Measurements from ENCODE around the gene CREB1. TPM values are rescaled to one million over a fixed set of nuclear protein-coding genes. Genes with fewer than 3 reads are reported as not detected.

The CREB1 gene
- 10 to 100 TPM; 17.9 to 20.1 TPM for total RNA-seq

DNA sequence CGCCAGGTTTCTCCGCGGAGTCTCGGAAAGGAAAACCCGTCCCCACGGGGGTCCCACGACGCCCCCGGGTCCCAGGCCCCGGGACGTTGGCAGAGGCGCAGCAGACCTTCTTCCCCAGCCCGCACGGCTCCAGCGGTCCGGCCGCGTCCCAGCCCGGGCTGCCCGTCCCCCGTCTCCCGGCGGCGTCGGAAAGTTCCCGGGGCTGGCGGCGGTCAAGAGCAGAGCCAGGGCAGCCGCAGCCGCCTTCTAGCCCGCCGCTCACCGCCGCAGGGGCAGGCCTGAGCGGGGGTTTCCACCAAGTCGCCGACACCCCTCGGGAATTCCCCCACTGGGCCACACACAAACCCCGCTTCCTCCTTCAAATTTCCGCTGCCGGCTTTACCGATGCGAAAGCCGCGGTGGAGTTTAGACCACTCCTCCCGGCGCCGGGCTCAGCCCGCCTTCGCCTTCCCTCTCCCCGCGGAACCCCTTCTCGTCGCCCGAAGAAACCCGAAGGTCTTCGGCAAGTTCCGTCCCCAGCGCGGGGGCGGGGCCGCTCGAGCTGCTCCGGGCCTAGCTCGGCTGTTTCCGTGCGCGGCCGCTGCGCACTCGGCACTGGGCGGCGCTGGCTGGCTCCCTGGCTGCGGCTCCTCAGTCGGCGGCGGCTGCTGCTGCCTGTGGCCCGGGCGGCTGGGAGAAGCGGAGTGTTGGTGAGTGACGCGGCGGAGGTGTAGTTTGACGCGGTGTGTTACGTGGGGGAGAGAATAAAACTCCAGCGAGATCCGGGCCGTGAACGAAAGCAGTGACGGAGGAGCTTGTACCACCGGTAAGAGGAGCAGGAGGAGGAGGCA is at the start of gene CREB1:
CREB1 (plus strand) TSS at position 633 of the 830 bp plus-strand sequence. CDS start 25,674 bp downstream, outside the sequence.
- TF ChIP-seq, protein P1, sequence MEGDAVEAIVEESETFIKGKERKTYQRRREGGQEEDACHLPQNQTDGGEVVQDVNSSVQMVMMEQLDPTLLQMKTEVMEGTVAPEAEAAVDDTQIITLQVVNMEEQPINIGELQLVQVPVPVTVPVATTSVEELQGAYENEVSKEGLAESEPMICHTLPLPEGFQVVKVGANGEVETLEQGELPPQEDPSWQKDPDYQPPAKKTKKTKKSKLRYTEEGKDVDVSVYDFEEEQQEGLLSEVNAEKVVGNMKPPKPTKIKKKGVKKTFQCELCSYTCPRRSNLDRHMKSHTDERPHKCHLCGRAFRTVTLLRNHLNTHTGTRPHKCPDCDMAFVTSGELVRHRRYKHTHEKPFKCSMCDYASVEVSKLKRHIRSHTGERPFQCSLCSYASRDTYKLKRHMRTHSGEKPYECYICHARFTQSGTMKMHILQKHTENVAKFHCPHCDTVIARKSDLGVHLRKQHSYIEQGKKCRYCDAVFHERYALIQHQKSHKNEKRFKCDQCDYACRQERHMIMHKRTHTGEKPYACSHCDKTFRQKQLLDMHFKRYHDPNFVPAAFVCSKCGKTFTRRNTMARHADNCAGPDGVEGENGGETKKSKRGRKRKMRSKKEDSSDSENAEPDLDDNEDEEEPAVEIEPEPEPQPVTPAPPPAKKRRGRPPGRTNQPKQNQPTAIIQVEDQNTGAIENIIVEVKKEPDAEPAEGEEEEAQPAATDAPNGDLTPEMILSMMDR (IDR thresholded peaks at IDR 0.05) = peak in 2 of 7 experiments; percentile 11 to 32
- peak; percentile 95 to 99 (median 99) for TF ChIP-seq POLR2A (IDR thresholded peaks at IDR 0.05)
- Histone ChIP-seq H3K27ac (peak within 1 kb of the TSS; percentile 90 to 99 (median 98)), H3K36me3 (replicated peaks in 1 of 2; ENCODE audit: insufficient read depth in 1 of 2, low read depth in 2 of 2) (no peaks in the 10 kb centered on the region), H3K9me3 (no peaks in the 10 kb centered on the region), H3K27me3 (no peaks in the 10 kb centered on the region), H3K4me3 (peak within 1 kb of the TSS; percentile 55 to 68), H3K4me1 (peaks cover 36% of the 10 kb centered on the region)
- peak; percentile 94 for ATAC-seq
- 0% methylated on average over 81 of the region's 92 CpGs; no CpG with 5 or more reads in 1 of the 2 donors for WGBS, 2 donors
- intact Hi-C loops (cut with DNase I) = no loop called here
- DNase-seq = peak; percentile 97 to 99 (median 98)

GRCh38 chr2:207480521-207481040 is 49.2 kb upstream of the CREB1 start:
- Histone ChIP-seq H3K27ac (no peak overlapping the region), H3K4me1 (peaks cover 5% of the 10 kb centered on the region), H3K9me3 (no peaks in the 10 kb centered on the region), H3K27me3 (no peaks in the 10 kb centered on the region), H3K36me3 (replicated peaks in 1 of 2; ENCODE audit: insufficient read depth in 1 of 2, low read depth in 2 of 2) (no peaks in the 10 kb centered on the region), H3K4me3 (no peak overlapping the region)
- no peak for TF ChIP-seq POLR2A (IDR thresholded peaks at IDR 0.05)
- TF ChIP-seq, protein P1 (IDR thresholded peaks at IDR 0.05) = no peak
- DNase-seq (no peak), ATAC-seq (no peak)
- WGBS, 2 donors = 54 to 56% methylated on average over 4 of the region's 4 CpGs
- intact Hi-C loops (cut with DNase I) = no loop called here

- TF ChIP-seq, protein P1 (IDR thresholded peaks at IDR 0.05) = no peak
- TF ChIP-seq POLR2A (IDR thresholded peaks at IDR 0.05) = no peak
- intact Hi-C loops (cut with DNase I) = no loop called here
- H3K4me3 ChIP-seq = no peak overlapping the region
- WGBS, 2 donors = 36 to 38% methylated on average over 3 of the region's 3 CpGs
- H3K4me1 ChIP-seq = peaks cover 5% of the 10 kb centered on the region
- H3K27ac ChIP-seq = no peak overlapping the region
- H3K36me3 ChIP-seq (replicated peaks in 1 of 2; ENCODE audit: insufficient read depth in 1 of 2, low read depth in 2 of 2) = no peaks in the 10 kb centered on the region
- H3K27me3 ChIP-seq = no peaks in the 10 kb centered on the region
- ATAC-seq = peak; percentile 45
- no peaks in the 10 kb centered on the region for H3K9me3 ChIP-seq
- DNase-seq = peak in 3 of 4 donors; percentile 34 to 48 (median 38)
These were observed 47.8 kb upstream of the CREB1 start for GRCh38 chr2:207481924-207482323.

- DNase-seq = no peak
- WGBS, 2 donors = 64 to 68% methylated on average over 3 of the region's 3 CpGs
- Histone ChIP-seq H3K27me3 (no peaks in the 10 kb centered on the region), H3K4me3 (no peak overlapping the region), H3K4me1 (peaks cover 5% of the 10 kb centered on the region), H3K9me3 (no peaks in the 10 kb centered on the region), H3K27ac (no peak overlapping the region), H3K36me3 (replicated peaks in 1 of 2; ENCODE audit: insufficient read depth in 1 of 2, low read depth in 2 of 2) (no peaks in the 10 kb centered on the region)
- intact Hi-C loops (cut with DNase I) = no loop called here
- no peak for ATAC-seq
- no peak for TF ChIP-seq POLR2A (IDR thresholded peaks at IDR 0.05)
- TF ChIP-seq, protein P1 (IDR thresholded peaks at IDR 0.05) = no peak
These were observed 47.1 kb upstream of the CREB1 start for GRCh38 chr2:207482630-207483029.

Data from body of pancreas (tissue), 4 donors.